SK-N-SH (cell line): ENCODE data around the gene ACSL6. TPM values are rescaled to one million over a fixed set of nuclear protein-coding genes. Genes with fewer than 3 reads are reported as not detected.

Experiments used
- polyA plus RNA-seq, 3 experiments: library from polyadenylated mRNA; depleted of rRNA; stranded (reverse); fragments of >200 nt; gene quantifications; 2 replicates each; pipeline ENCODE4 v1.2.3, GENCODE V29; 2012

The ACSL6 gene
- polyA plus RNA-seq, 1 of the 3 experiments (the other 2 are of a cell fraction), result 0.46 TPM

Other genes starting within 250 kb of the ACSL6 start
- gene FNIP1, start 214.6 kb downstream of the ACSL6 start, polyA plus RNA-seq (2012; rRNA removed), result 2.4 and 3.7 TPM in 2 replicates
- not detected in 2 replicates for gene MEIKIN, start 66.0 kb downstream of the ACSL6 start, polyA plus RNA-seq (2012; rRNA removed)
- not detected in 2 replicates for gene IL3, start 49.0 kb upstream of the ACSL6 start, polyA plus RNA-seq (2012; rRNA removed)
- gene CSF2, start 62.1 kb upstream of the ACSL6 start, polyA plus RNA-seq (2012; rRNA removed), result 0.70 and 0.97 TPM in 2 replicates
- 67.2 and 73.5 TPM in 2 replicates for gene P4HA2, start 216.2 kb upstream of the ACSL6 start, polyA plus RNA-seq (2012; rRNA removed)
- gene PDLIM4, start 246.0 kb upstream of the ACSL6 start, polyA plus RNA-seq (2012; rRNA removed), result 45.1 and 57.1 TPM in 2 replicates